Measurements from ENCODE around the gene ATF7.

DNA sequence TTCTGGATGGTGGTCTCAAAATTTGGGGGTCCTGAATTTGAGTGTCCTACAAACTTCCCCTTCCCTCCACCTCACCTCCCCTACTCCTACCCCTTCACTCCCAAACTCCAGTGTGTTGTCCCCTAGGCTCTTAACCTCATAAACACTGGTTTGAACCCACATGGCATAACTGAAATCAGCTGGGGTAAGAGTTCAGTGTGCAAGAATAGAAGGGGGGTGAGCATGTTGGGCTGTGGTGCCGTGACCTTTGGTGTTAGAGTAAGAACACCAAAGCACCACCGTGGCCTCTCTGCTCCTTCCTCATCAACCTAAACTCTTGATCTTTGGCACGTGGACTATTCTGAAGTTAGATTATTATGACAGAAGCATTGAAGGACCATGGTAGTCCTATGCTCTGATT is 163.2 kb downstream of the ATF7 start:
- TF ChIP-seq, protein P1, sequence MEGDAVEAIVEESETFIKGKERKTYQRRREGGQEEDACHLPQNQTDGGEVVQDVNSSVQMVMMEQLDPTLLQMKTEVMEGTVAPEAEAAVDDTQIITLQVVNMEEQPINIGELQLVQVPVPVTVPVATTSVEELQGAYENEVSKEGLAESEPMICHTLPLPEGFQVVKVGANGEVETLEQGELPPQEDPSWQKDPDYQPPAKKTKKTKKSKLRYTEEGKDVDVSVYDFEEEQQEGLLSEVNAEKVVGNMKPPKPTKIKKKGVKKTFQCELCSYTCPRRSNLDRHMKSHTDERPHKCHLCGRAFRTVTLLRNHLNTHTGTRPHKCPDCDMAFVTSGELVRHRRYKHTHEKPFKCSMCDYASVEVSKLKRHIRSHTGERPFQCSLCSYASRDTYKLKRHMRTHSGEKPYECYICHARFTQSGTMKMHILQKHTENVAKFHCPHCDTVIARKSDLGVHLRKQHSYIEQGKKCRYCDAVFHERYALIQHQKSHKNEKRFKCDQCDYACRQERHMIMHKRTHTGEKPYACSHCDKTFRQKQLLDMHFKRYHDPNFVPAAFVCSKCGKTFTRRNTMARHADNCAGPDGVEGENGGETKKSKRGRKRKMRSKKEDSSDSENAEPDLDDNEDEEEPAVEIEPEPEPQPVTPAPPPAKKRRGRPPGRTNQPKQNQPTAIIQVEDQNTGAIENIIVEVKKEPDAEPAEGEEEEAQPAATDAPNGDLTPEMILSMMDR (IDR thresholded peaks at IDR 0.05) = no peak
- no peak for TF ChIP-seq EZH2phosphoT487 (IDR thresholded peaks at IDR 0.05)

Data from neural progenitor cell (in vitro differentiated cells).